OCI-LY1 (cell line): ENCODE data around the gene NKAIN2.

ENCODE experiments used
- CTCF ChIP-seq: fragments of 200-600 bp; sonication (generic), shearing (Covaris generic); IDR thresholded peaks from 2 replicates; pipeline ENCODE4 v1.5.1; 2017; ENCODE audit warnings: mild to moderate bottlenecking, antibody characterized with exemption, low read length, moderate library complexity, mixed read lengths
- EZH2 ChIP-seq: fragments of 200-600 bp; sonication (generic), shearing (Covaris generic); IDR thresholded peaks from 2 replicates; pipeline ENCODE4 v1.8.0; 2017; ENCODE audit warnings: borderline replicate concordance, mixed run types, mild to moderate bottlenecking, antibody characterized with exemption, low read length, moderate library complexity, mixed read lengths

GRCh38 chr6:123806561-123806960 lies 2.9 kb downstream of the NKAIN2 start:
- TF ChIP-seq CTCF: no peak
- no peak for TF ChIP-seq EZH2
